Kidney (tissue), 14 donors: ENCODE results near the gene EMX1. TPM values are rescaled to one million over a fixed set of nuclear protein-coding genes. Genes with fewer than 3 reads are reported as not detected.

Experiments used
- DNase-seq, 5 donors: peaks; one replicate each; pipeline ENCODE4 v3.0.0-alpha.2; 2013 to 2020
- FAIRE-seq: peaks from 2 replicates; lab custom pipeline; 2012; peaks lifted over from hg19 to GRCh38; lab: Jason Lieb, UNC
- H3K27ac ChIP-seq, 2 donors: one replicate each; pipeline ENCODE4 v1.7.0; 2013; ENCODE audit warnings: low read depth in 2 of 2, low read length in 2 of 2, inconsistent platforms in 1 of 2
- H3K27me3 ChIP-seq: one replicate; pipeline ENCODE4 v1.7.1; 2013; ENCODE audit warnings: low read length, inconsistent platforms; ENCODE audit not compliant: control insufficient read depth, insufficient read depth
- H3K36me3 ChIP-seq, 3 donors: one replicate each; pipeline versions ENCODE4 v1.7.0 to v1.7.1; 2013; ENCODE audit warnings: low read length in 3 of 3, control low read depth in 1 of 3, inconsistent platforms in 1 of 3; ENCODE audit not compliant: insufficient read depth in 3 of 3, control insufficient read depth in 2 of 3
- H3K4me1 ChIP-seq, 3 donors: one replicate each; pipeline versions ENCODE4 v1.7.0 to v1.7.1; 2013; ENCODE audit warnings: low read length in 3 of 3, inconsistent platforms in 1 of 3, low read depth in 1 of 3; ENCODE audit not compliant: control insufficient read depth in 2 of 3, insufficient read depth in 2 of 3
- H3K4me3 ChIP-seq, 3 donors: one replicate each; pipeline versions ENCODE4 v1.7.0 to v1.8.1; 2013; ENCODE audit warnings: low read length in 3 of 3, control low read depth in 1 of 3, inconsistent platforms in 1 of 3
- H3K9ac ChIP-seq, 3 donors: one replicate each; pipeline versions ENCODE4 v1.7.0 to v1.7.1; 2013; ENCODE audit warnings: low read length in 3 of 3, control low read depth in 1 of 3, inconsistent platforms in 1 of 3
- H3K9me3 ChIP-seq, 3 donors: one replicate each; pipeline versions ENCODE4 v1.7.0 to v1.7.1; 2013; ENCODE audit warnings: low read length in 3 of 3, control low read depth in 1 of 3, inconsistent platforms in 1 of 3; ENCODE audit not compliant: control insufficient read depth in 2 of 3, insufficient read depth in 1 of 3
- intact Hi-C: fragments of 100-400 bp; cut with DNase I; formaldehyde crosslinking; loops from one replicate; pipeline ENCODE4 v1.11.1; 2022
- polyA plus RNA-seq: library from polyadenylated mRNA; stranded (reverse); fragments of 350-450 nt; fragmentation: Illumina TruSeq; extraction: RNeasy Lipid Tissue Mini Kit (QIAGEN cat#74804); gene quantifications from one replicate; pipeline ENCODE4 v1.2.3, GENCODE V29; 2014; ENCODE audit warnings: low read depth, low replicate concordance; ENCODE audit not compliant: insufficient read depth
- total RNA-seq: library from RNA; stranded (reverse); fragmentation: NEBNext Ultra II Directional; extraction: Animal tissue kit (Norgen Biotek cat#: 25700); gene quantifications from one replicate; pipeline ENCODE4 v1.2.1, GENCODE V29; 2021
- TF ChIP-seq, protein P1 (sequence below): IDR thresholded peaks from 3 replicates; pipeline ENCODE4 v1.5.1; 2012; ENCODE audit warnings: mild to moderate bottlenecking, moderate library complexity, borderline replicate concordance; ENCODE audit not compliant: insufficient read depth; ENCODE audit errors: extremely low read depth
- donor health status: control.
- donor health status: control.
- donor health status: control.
- donor health status: control.
- donor health status: control.
- donor health status: DM: yes; HTN: yes; CAD: no.
- donor health status: Normal renal cell carcinoma (clear cell type).

EMX1 gene
- total and polyA plus RNA-seq, 2 donors from 2014 or later = 19.6 to 132 TPM

DNA sequence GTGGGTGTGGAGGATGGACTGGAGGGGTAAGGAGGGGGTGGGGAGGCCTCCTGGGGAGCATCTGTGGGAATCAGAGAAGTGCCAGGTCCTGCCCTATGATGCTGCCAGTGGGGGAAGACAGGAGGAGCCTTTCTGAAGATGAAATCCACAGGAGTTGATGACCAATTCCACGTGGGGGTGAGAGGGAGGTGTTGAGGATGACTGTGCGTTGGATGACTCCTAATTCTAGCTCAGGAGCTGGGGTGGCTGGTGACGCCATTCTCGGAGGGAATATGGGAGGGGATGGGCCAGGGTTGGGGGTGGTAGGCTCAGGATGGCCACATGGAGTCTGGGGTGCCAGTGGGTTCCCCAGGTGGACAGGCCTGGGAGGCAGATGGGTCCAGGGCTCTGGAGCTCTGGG is 32.3 kb downstream of the EMX1 start:
- intact Hi-C loops = no loop called here
- TF ChIP-seq, protein P1, sequence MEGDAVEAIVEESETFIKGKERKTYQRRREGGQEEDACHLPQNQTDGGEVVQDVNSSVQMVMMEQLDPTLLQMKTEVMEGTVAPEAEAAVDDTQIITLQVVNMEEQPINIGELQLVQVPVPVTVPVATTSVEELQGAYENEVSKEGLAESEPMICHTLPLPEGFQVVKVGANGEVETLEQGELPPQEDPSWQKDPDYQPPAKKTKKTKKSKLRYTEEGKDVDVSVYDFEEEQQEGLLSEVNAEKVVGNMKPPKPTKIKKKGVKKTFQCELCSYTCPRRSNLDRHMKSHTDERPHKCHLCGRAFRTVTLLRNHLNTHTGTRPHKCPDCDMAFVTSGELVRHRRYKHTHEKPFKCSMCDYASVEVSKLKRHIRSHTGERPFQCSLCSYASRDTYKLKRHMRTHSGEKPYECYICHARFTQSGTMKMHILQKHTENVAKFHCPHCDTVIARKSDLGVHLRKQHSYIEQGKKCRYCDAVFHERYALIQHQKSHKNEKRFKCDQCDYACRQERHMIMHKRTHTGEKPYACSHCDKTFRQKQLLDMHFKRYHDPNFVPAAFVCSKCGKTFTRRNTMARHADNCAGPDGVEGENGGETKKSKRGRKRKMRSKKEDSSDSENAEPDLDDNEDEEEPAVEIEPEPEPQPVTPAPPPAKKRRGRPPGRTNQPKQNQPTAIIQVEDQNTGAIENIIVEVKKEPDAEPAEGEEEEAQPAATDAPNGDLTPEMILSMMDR = no peak
- no peaks in the 10 kb centered on the region for H3K4me1 ChIP-seq
- DNase-seq (no peak), FAIRE-seq (no peak)
- no peak overlapping the region for H3K4me3 ChIP-seq
- no peaks in the 10 kb centered on the region for H3K9me3 ChIP-seq
- no peak overlapping the region for H3K9ac ChIP-seq
- no peaks in the 10 kb centered on the region for H3K27me3 ChIP-seq
- no peak overlapping the region for H3K27ac ChIP-seq
- H3K36me3 ChIP-seq = no peaks in the 10 kb centered on the region

DNA sequence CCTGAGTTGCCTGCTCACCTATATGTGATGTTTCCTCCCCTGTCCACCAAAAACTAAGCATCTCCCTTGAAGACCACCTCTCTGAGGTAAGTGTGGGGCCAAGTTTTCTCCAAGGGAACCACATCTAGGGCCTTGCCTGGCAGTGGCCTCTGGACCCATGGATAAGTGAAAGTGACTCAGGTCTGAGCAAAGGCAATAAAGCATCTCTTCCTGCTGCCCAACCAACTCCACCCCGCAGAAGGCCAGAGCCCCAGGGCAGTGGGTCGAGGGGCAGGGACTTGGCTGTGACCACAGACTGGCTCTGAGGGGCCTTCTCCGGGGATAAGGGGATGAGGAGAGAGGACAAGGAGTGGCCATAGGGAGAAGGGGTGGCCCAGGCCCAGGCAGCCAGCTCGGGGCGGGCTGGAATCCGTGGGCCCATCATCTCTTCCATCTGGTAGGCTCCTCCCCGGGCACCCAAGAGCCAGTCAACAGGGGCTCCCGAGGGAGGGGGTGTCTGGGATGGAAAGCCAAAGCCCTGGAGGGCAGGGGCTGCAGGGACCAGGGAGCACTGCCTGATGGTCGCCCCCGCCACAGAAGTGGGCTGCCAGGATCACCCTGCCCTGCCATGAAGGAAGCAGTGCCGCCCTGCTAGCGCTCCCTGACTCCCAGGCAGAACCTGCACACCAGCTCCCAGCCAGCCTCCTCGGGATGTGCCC is 33.4 kb downstream of the EMX1 start:
- peaks cover 0 to 2% (median 0%) of the 10 kb centered on the region in 3 donors for H3K4me1 ChIP-seq
- no peak overlapping the region for H3K4me3 ChIP-seq
- no peaks in the 10 kb centered on the region for H3K36me3 ChIP-seq
- no peaks in the 10 kb centered on the region for H3K9me3 ChIP-seq
- intact Hi-C loops = no loop called here
- H3K27ac ChIP-seq = no peak overlapping the region
- DNase-seq (peak in 1 of 5 donors; percentile 53), FAIRE-seq (no peak)
- no peak overlapping the region for H3K9ac ChIP-seq
- no peaks in the 10 kb centered on the region for H3K27me3 ChIP-seq
- TF ChIP-seq, protein P1 = no peak

DNA sequence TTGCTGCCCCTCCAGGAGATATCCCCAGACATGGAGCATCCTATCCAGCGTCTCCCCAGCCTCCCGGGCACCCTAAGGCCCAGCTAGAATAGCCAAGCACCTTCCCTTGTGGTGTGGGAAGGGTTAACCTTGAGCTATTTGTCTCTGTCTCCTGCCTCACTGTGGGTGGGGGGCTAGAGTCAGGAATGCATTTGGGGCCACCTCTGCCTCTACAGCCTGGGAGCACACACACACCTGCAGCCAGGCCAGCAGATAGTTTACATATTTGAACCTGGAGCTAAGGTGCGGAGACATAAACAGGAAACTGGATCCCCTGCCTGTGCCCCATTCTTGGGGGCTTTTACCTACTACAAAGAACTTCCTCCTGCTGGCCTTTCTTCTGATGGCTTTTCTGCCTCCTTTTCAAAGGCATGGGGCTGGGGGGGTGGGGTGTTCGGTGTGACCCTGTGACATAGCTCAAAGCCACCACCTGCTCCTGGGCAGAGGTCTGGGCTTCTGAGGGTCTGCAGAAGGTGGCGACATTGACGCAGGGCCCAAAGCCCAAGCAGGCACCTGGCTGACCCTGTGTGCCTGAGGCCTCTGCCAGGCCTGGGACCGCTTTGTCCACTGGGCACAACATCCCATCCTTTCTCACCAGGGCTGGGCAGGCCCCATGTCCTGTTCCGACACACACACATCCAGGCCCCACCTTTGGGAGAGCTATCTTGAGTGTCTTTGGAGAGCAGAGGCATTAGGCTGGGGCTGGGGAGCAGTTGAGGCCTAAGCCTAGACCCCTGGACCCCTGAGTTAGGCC is 34.2 kb downstream of the EMX1 start:
- intact Hi-C loops = no loop called here
- Histone ChIP-seq H3K36me3 (no peaks in the 10 kb centered on the region), H3K9me3 (no peaks in the 10 kb centered on the region), H3K27me3 (no peaks in the 10 kb centered on the region), H3K4me1 (peaks cover 0 to 4% (median 0%) of the 10 kb centered on the region in 3 donors), H3K27ac (no peak overlapping the region), H3K4me3 (no peak overlapping the region), H3K9ac (no peak overlapping the region)
- TF ChIP-seq, protein P1 = no peak
- no peak for FAIRE-seq
- peak in 4 of 5 donors; percentile 35 to 69 (median 58) for DNase-seq
